Esophagus squamous epithelium (tissue), 4 donors: ENCODE results near the gene AADACL3.

ENCODE experiments used
- CTCF ChIP-seq, 6 experiments: fragments of 450-650 bp in 4 of 6; fragments of 200-600 bp in 2 of 6; sonication (generic) in 2 of 6; IDR thresholded peaks; one replicate each; pipeline ENCODE4 v1.5.1; 2016 to 2019; ENCODE audit warnings: antibody characterized with exemption in 6 of 6, mild to moderate bottlenecking in 4 of 6, moderate library complexity in 4 of 6
- POLR2A ChIP-seq, 4 donors: fragments of 450-650 bp; IDR thresholded peaks; one replicate each; pipeline ENCODE4 v1.6.1; 2017; ENCODE audit warnings: antibody characterized with exemption in 4 of 4, mild to moderate bottlenecking in 4 of 4, moderate library complexity in 3 of 4

- no peak for TF ChIP-seq POLR2A (IDR thresholded peaks at IDR 0.05)
- TF ChIP-seq CTCF (IDR thresholded peaks at IDR 0.05), result no peak
These were observed 9.8 kb upstream of the AADACL3 start for GRCh38 chr1:12706061-12706460.
